Stimulated activated CD8-positive, alpha-beta memory T cell treated with anti-CD3 and anti-CD28 coated beads, Interleukin-7, amount 100 ng/mL, for 48 hours (primary cell): Measurements from ENCODE around the gene HYI.

Source experiments
- DNase-seq, 2 donors: peaks; one replicate each; pipeline ENCODE4 v3.0.0-alpha.2; 2020; ENCODE audit warnings: low read depth in 1 of 2; ENCODE audit errors: extremely low read depth in 1 of 2

Gene HYI

DNA sequence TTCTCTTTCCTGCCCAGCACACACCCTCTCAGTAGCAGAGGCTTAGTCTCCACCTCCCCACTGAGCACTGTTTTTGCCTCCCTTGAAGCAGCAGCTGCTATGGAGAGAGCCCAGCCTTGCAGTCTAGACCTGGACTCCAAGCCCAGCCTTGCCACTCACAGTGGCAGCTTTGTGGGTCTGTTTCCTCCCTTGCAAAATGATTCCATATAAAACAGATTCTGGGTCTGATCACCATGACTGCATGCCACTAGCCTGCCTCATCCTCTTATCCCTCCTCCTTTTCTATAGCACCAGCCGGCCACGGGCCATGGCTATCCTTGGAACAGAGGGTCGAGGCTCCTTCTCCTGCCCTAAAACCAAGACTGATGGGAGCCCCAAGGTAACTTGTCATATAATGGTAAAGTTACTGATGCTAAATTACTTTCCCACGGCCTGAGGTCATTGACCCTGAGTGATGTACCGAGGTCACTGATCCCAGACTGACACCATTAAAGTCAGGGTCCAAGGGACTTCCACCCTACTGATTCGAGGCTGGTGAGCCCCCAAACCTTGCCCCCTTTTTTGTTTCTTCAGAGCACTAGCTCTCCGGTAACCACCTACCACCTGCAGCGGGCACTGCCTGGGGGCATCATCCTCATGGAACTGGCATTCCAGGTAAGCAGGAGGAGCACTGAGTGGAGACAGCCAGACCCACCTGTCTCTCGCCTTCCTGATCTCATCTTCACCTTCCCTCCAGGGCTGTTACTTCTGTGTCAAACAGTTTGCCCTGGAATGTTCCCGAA, 7.9 kb downstream of the HYI start:
- no peak for DNase-seq

DNA sequence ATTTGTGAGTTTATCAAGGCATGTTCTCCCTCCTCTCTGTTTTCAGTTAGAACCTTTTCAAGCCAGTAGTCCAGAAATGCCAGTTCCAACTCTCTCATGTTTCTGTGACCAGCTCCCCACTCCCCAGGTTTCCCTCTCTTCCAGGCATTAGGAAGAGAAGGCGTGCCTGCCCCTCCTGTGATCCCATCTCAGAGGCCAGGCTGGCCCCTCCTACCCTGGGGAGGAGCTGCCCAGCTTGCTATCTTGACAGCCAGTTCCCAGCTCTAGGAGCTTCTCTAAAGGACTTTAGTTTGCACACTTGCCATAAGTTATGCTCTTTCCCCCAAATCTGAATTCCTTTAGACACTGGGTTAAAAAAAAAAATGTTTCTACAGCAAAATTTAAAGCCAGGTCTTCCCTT, 8.9 kb downstream of the HYI start:
- no peak for DNase-seq

DNA sequence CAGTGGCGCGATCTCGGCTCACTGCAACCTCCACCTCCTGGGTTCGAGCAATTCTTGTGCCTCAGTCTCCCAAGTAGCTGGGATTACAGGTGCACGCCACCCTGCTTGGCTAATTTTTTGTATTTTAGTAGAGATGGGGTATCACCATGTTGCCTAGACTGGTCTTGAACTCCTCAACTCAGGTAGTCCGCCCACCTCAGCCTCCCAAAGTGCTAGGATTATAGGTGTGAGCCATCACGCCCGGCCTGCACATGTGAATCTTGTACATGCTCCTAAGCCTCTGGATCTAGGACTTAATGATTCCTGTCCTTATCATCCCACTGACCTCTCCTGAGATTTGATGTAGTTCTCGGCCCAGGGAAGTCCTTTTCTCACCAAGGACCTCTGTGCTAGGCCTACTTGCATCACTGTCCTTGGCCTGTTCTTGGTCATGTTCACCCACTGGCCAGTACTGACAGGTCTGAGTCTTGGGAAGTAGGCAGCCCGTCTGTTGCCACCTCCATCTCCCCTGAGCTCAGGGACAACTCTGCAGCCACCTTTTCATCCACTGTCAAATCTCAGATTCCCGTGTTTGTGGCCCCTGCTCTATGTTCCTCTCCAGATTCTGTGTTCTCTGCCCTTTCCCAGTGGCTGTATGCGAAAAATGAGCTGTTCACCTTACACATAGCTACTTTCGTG, 9.4 kb downstream of the HYI start:
- DNase-seq: no peak

DNA sequence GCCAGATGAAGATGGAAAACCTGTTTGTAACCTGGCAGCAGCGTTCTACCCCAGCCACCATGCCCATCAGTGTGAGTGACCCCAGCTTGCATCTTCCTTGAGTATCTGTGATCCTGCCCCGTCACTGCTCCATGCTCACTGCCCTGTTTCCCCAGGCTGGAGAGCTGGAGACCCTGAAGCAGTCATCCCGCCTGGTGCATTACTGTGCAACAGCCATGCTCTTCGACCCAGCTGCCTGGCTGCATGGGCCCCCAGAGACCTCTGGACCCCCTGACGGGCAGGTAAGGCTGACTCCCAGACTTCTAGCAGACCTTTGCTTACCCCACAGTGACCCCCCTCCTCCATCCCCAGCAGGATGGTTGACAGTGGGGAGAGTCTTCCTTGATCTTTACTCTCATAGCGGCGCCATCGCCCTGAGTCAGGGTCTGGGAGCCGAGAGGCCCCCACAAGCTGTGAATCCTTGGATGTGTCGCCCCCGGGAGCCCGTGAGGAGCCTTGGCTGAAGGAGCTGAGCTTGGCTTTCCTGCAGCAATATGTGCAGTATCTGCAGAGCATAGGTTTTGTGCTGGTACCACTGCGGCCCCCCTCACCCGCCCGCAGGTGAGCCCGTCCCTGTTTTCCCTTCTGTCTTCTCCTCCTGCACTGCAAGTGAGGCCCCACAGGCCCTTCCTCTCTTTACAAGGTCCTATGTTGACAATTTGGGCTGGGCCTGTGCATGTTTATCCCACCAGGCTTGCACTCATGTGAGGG, 10.4 kb downstream of the HYI start:
- DNase-seq: no peak

DNA sequence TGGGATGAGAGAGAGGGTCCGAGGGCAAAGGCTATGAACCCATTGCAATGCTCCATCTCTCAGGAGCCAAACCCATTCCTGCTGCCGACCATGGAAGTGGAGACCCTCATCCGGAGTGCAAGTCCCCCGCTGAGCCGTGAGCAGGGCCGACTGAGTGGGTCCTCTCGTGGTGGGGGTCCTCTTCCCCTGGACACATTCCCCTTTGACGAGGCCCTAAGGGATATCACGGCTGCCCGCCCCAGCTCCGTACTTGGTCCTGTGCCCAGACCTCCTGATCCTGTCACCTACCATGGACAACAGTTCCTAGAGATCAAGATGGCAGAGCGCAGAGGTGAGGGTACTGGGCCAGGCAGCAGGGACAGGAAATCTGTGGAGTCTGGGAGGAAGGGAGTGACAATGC, 11.0 kb downstream of the HYI start:
- no peak for DNase-seq

DNA sequence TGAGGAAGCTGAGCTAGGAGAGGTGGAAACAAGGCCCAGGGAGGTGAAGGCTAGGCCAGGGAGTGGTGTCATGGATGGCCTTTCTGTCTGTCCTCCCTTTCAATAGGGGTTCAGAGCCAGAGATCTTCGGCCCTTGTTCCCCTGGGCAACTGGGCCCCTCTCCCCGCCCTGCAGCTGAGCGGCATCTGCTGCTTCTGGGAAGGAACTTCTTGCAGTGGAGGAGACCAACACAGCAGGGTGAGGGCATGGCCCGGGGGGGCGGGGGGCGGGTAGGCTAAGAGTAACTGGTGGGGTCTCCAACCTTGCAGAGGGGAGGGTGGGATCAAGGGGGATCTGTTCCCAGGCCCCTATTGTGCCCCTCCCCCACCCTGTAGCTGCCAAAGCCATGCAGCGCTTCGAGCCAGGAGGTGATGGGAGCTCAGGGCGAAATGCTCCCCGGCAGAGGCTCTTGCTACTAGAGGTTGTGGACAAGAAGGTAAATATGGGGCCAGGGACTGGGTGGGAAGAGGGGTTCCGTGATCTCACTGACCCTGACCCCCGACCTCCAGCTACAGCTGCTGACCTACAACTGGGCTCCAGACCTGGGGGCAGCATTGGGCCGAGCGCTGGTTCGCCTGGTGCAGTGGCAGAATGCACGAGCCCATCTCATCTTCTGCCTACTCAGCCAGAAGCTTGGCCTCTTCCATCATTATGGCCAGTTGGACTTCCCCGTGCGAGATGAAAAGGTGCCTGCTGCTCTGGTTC, 11.7 kb downstream of the HYI start:
- DNase-seq: no peak

DNA sequence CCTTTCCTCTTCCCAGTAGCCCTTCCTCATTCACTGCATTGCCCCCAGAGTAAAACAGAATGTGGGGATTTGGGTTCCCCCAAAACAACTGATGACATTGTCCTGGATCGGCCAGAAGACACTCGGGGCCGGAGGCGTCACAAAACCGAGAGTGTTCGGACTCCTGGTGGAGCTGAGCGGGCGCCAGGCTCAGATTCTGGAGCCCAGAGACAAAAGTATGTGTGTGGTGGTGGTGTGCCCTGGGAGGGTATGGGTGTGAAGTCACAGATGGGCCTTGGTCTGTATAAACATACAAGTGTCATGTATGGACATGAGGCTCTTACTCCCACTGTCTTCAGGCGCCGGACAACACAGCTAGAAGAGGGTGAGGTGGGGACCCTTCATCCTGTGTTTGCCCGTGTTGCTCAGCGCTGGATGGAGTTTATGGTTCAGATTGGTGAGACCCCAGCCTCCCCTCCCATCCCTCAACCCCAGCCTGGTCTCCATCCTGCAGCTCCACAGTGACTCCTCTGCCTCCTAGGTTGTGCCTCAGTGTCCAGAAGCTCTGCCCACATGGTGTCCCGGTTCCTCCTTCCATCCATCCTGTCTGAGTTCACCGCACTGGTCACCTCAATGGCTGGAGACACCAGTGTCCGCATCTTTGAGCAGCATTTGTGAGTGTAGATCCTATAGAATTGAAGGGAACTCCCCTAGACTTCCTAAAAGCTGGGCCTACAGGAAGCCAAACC, 12.4 kb downstream of the HYI start:
- DNase-seq: no peak

DNA sequence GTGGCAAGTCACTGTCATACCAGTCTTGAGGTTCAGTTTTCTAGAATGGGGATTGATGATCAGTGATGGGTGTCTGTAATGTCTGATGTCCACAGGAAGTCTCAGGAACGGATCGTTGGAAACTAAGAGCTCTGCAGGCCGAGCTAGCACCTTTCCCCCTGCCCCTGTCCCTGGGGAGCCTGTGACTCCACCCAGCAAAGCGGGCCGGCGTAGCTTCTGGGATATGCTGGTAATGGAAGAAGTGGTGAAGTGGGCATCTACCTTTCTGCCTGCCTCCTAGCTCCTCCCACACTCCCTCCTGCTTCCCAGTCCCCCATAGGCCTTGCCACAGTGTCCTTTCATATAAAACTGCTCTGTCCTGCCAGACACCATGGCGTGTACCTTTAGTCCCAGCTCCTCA, 13.4 kb downstream of the HYI start:
- no peak for DNase-seq

- DNase-seq: no peak
Measured at GRCh38 chr1:43439781-43440180, 13.9 kb downstream of the HYI start.

GRCh38 chr1:43438953-43439581, 14.7 kb downstream of the HYI start:
- DNase-seq: no peak

DNA sequence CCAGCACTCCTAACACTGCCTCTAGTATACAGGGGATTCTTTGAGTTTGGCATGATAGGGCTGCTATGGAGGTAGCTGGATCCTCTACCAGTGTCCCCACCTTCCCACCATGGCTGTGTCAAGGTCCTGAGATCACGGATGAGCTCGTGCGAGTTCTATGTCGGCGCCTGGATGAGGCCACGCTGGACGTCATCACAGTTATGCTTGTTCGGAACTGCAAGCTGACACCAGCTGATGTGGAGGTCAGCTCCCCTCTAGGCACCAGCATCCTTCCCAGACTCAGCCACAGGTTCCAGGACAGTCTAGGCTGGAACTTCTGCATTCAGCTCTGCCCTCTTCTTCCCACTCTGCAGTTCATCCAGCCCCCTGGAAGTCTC, 15.2 kb downstream of the HYI start:
- no peak for DNase-seq

DNA sequence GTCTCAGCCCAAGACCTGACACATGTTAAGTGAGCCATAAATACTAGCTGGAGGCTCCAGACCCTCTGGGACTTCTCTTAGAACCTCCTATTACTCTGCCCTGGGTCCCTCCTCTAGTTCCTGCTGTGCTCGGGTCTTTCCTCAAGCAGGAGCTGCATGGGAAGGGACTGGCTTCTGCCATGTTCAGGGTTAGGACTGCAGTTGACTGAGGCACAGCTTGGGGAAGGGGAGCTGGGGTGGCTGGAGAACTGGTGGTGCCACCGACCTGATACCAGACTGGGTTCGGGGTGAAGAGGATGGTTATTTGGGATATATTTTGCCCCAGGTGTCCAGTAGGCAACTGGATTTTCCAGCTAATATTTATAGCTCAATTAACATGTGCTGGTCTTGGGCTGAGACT, 15.7 kb downstream of the HYI start:
- DNase-seq: no peak

DNA sequence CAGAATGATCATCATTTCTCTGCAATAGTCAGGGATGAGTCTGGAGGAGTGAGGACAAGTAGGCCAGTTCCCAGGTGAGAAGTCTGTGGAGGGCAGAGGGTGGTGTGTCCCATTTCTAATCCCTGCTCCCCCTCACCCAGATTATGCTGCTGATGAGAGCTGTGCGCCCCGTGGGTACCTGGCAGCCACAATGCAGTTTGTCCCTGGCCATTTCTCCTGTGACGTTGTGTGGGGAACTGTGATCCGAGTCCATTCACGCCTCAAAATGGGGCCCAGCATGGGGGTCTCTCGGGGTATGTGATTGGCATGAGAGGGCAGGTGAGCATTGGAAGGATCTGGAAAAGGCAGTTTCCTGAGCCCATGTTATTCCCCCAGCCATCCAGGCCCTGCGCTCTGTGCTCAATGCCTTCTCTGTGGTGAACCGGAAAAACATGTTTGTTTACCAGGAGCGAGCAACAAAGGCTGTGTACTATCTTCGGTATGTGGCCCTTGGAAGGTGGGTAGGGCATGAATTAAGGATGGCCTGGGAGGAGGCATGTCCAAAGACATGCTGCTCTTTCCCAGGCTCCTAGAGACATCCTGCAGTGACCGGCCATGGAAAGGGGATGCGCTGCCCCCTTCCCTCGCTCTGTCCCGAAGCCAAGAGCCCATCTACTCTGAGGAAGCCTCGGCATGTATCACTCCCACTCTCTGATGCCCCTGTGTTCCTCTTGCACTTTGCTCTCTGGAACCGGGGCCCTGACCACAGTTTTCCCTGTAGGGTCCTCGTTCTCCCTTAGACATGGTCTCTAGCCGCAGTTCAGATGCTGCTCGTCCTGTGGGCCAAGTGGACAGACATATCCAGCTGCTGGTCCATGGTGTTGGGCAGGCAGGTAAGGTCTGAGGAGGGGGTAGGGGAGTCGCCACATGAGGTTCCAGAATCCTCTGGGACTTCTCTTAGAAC, 16.4 kb downstream of the HYI start:
- no peak for DNase-seq

- no peak for DNase-seq
Measured at GRCh38 chr1:43436371-43436770, 17.4 kb downstream of the HYI start.

DNA sequence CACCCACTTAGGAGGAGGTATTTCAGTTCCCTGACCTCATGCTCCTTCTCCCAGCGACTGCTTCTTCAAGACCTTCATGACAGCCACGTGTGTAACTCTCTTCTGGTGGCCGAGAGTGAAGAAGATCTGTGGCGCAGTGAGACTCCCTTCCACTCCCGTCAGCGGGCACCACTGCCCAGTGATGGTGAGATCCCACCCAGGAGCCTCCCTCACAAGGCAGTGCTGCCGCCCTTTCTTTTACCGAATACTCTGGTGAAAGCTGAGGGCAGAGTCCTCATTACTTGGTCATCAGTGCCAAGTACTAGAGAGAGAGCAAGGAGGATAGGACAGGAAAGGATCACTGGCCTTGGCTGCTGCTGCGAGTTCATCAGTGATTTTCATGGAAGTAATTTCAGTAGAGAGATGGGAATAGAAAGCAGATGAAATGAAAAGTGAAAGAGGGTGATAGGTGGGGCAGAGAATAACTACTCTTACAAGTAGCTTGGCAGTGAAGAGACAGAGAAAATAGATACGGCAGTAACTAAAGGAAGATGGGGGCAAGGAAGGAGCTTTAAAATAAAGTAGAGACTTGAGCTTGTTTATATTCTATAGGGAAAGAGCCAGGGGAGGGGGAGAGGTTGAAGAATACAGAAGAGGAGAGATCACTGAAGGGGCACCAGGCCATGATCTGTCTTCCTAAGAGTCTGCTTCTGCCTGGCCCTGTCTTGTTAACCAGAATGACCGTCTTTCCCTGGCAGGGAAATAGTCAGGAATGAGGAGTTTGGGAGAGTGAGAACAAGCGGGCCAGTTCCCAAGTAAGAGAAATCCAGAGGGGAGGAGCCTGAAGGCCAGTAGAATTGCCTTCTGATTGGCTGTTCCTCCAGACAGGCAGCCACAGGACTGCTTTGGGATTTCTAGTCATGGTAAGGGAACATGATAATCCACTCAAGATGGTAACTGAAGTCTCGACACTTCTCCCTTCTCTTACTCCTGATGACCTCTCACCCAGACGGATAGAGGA, 18.3 kb downstream of the HYI start:
- DNase-seq: no peak

DNA sequence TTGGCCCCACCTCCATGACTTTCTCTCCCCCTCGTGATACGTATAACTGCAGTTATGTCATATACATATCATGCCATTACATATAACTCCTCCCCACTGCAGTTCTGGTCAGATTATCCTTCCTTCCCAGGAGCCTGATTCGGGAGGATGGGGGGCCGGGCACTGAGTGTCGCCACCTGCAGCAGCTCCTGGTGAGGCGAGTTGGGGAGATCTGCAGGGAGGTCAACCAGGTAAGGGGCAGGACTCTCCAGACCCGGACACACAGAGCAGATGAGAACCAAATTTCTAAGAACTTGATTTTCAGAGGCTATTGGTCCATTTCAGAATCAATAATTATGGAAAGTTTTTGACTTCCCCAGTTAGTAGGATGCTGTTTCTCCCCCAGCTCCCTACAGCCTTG, 19.5 kb downstream of the HYI start:
- DNase-seq: no peak

GRCh38 chr1:43432907-43433306, 20.8 kb downstream of the HYI start:
- DNase-seq: no peak
